Smooth muscle cell (in vitro differentiated cells): Measurements from ENCODE around the gene OR5K4. TPM values are rescaled to one million over a fixed set of nuclear protein-coding genes. Genes with fewer than 3 reads are reported as not detected.

ENCODE experiments used
- DNase-seq: peaks from one replicate; lab custom pipeline; 2025; ENCODE audit not compliant: unreplicated experiment; lab: John Stamatoyannopoulos, UW
- H2AFZ ChIP-seq: fragments of 200-600 bp; sonication (generic); 2 replicates; pipeline ENCODE4 v1.6.0; 2016; ENCODE audit warnings: antibody characterized with exemption, low read depth, mild to moderate bottlenecking
- H3F3A ChIP-seq: fragments of 200-600 bp; sonication (generic); 2 replicates; pipeline ENCODE4 v1.6.0; 2017; ENCODE audit warnings: antibody characterized with exemption, low read depth
- H3K27ac ChIP-seq: fragments of 200-600 bp; sonication (generic); 2 replicates; pipeline ENCODE4 v1.5.1; 2016; ENCODE audit warnings: low read depth, mild to moderate bottlenecking
- H3K27me3 ChIP-seq: fragments of 200-600 bp; sonication (generic); 2 replicates; pipeline ENCODE4 v1.6.1; 2016; ENCODE audit warnings: low read depth, mild to moderate bottlenecking
- H3K36me3 ChIP-seq: fragments of 200-600 bp; sonication (generic); 2 replicates; pipeline ENCODE4 v1.5.1; 2016; ENCODE audit warnings: low read depth
- H3K4me1 ChIP-seq: fragments of 200-600 bp; sonication (generic); 2 replicates; pipeline ENCODE4 v1.5.1; 2016; ENCODE audit warnings: low read depth
- H3K4me2 ChIP-seq: fragments of 200-600 bp; sonication (generic); 2 replicates; pipeline ENCODE4 v1.6.0; 2016; ENCODE audit warnings: mild to moderate bottlenecking
- H3K4me3 ChIP-seq: fragments of 200-600 bp; sonication (generic); 2 replicates; pipeline ENCODE4 v1.5.1; 2016; ENCODE audit warnings: mild to moderate bottlenecking
- H3K79me2 ChIP-seq: fragments of 200-600 bp; sonication (generic); 2 replicates; pipeline ENCODE4 v1.6.0; 2016; ENCODE audit warnings: low read depth, mild to moderate bottlenecking
- H3K9ac ChIP-seq: fragments of 200-600 bp; sonication (generic); 2 replicates; pipeline ENCODE4 v1.6.0; 2016; ENCODE audit warnings: low read depth
- H3K9me3 ChIP-seq: fragments of 200-600 bp; sonication (generic); replicated peaks from 2 replicates; pipeline ENCODE4 v1.5.1; 2016; ENCODE audit warnings: low read depth
- H4K20me1 ChIP-seq: fragments of 200-600 bp; sonication (generic); 2 replicates; pipeline ENCODE4 v1.6.0; 2016; ENCODE audit warnings: low read depth
- CTCF ChIP-seq: fragments of 200-600 bp; sonication (generic); IDR thresholded peaks from 2 replicates; pipeline ENCODE4 v1.5.1; 2017; ENCODE audit warnings: borderline replicate concordance, mild to moderate bottlenecking, antibody characterized with exemption; ENCODE audit not compliant: insufficient read depth, poor library complexity, severe bottlenecking
- WGBS: methylation state at CpG from one replicate; pipeline ENCODE4 v1.1.7; 2016; ENCODE audit warnings: low lambda C conversion rate; 5-methylcytosine and 5-hydroxymethylcytosine counted together
- polyA plus RNA-seq: library from polyadenylated mRNA; unstranded; fragments of >200 nt; fragmentation: Nextera tagmentation; extraction: Ambion mirVana; gene quantifications from 2 replicates; pipeline ENCODE4 v1.2.1, GENCODE V29; 2016
- total RNA-seq: library from RNA; depleted of rRNA; stranded (reverse); fragments of >200 nt; gene quantifications from 2 replicates; pipeline ENCODE4 v1.2.3, GENCODE V29; 2014

The OR5K4 gene
- total and polyA plus RNA-seq, 2 experiments from 2014 or later, result not detected

GRCh38 chr3:98359250-98359649, 5.6 kb downstream of the OR5K4 start:
- Histone ChIP-seq H4K20me1 (no peaks in the 10 kb centered on the region), H3K4me1 (no peaks in the 10 kb centered on the region), H3K79me2 (no peaks in the 10 kb centered on the region), H2AFZ (no peak overlapping the region), H3K4me3 (no peak overlapping the region), H3K36me3 (no peaks in the 10 kb centered on the region), H3K27ac (no peak overlapping the region), H3K4me2 (no peak overlapping the region), H3K9ac (no peak overlapping the region), H3K9me3 (peaks cover 6% of the 10 kb centered on the region), H3K27me3 (no peaks in the 10 kb centered on the region), H3F3A (no peaks in the 10 kb centered on the region)
- no peak for DNase-seq
- TF ChIP-seq CTCF, result no peak

GRCh38 chr3:98359993-98360675, 6.5 kb downstream of the OR5K4 start:
- Histone ChIP-seq H2AFZ (no peak overlapping the region), H3K27ac (no peak overlapping the region), H3K9me3 (peaks cover 6% of the 10 kb centered on the region), H3K4me1 (no peaks in the 10 kb centered on the region), H3K4me3 (no peak overlapping the region), H3K27me3 (no peaks in the 10 kb centered on the region), H3K4me2 (no peak overlapping the region), H3K9ac (no peak overlapping the region), H3K36me3 (no peaks in the 10 kb centered on the region), H4K20me1 (no peaks in the 10 kb centered on the region), H3K79me2 (no peaks in the 10 kb centered on the region), H3F3A (no peaks in the 10 kb centered on the region)
- TF ChIP-seq CTCF, result no peak
- 20% methylated on average over 1 of the region's 1 CpG for WGBS
- DNase-seq, result no peak

- no peak overlapping the region for H3K4me2 ChIP-seq
These were observed 7.0 kb downstream of the OR5K4 start for GRCh38 chr3:98360681-98361080.

More at GRCh38 chr3:98360681-98361080, 7.0 kb downstream of the OR5K4 start:
- H3K79me2 ChIP-seq, result no peaks in the 10 kb centered on the region
- H3K27ac ChIP-seq, result no peak overlapping the region
- H3K36me3 ChIP-seq, result no peaks in the 10 kb centered on the region
- H3K9me3 ChIP-seq, result peaks cover 6% of the 10 kb centered on the region
- no peaks in the 10 kb centered on the region for H3K27me3 ChIP-seq
- no peak overlapping the region for H3K9ac ChIP-seq
- no peak overlapping the region for H3K4me3 ChIP-seq
- 93% methylated on average over 3 of the region's 3 CpGs for WGBS
- no peaks in the 10 kb centered on the region for H3K4me1 ChIP-seq
- no peak for DNase-seq
- TF ChIP-seq CTCF, result no peak
- no peaks in the 10 kb centered on the region for H3F3A ChIP-seq
- no peaks in the 10 kb centered on the region for H4K20me1 ChIP-seq
- no peak overlapping the region for H2AFZ ChIP-seq
